M059J (cell line): Measurements from ENCODE around the gene LMBR1. TPM values are rescaled to one million over a fixed set of nuclear protein-coding genes. Genes with fewer than 3 reads are reported as not detected.
A peak's percentile ranks its signal among the peaks of the same experiment; 100 is the strongest.
"Not testable (repeated sequence)": the region's sequence is repeated elsewhere in the genome, so short reads cannot be mapped to it uniquely, and the experiment has no call there.

Experiments
- DNase-seq: peaks from one replicate; pipeline ENCODE4 v3.0.0-alpha.2; 2012; ENCODE audit warnings: low read depth
- total RNA-seq: library from RNA; depleted of rRNA; stranded (reverse); fragments of >200 nt; shearing (Covaris generic); gene quantifications from 2 replicates; pipeline ENCODE4 v1.2.3, GENCODE V29; 2014

The LMBR1 gene
- total RNA-seq, 1 experiment from 2014 or later, result 39.9 TPM

DNA sequence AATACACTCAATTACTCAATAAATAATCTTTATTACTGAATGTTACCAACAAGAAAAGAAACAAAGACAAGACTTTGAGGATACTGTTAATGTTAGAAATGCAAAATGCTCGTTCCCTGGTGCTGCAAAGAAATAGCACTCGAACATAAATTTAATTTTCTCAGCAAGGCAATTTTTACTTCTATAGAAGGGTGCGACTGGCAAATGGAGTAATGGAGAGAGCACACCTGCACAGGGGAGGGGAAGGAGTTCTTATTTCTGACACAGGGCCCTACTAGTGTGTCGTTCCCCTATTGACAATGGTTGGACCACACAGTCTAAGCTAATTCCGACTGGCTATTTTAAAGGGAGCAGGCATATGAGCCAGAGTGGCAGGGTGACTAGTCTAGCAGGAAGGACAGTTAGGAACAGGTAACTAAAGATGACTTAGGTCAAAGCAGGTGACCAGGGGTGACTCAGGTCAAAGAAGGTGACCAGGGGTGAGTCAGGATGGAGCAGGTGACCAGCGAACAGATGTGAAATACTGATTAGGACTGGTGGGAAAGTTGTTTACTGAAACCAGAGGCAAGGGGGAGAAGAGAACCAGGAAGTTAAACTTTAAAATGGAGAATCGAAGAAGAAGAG is 133.3 kb downstream of the LMBR1 start:
- no peak for DNase-seq

DNA sequence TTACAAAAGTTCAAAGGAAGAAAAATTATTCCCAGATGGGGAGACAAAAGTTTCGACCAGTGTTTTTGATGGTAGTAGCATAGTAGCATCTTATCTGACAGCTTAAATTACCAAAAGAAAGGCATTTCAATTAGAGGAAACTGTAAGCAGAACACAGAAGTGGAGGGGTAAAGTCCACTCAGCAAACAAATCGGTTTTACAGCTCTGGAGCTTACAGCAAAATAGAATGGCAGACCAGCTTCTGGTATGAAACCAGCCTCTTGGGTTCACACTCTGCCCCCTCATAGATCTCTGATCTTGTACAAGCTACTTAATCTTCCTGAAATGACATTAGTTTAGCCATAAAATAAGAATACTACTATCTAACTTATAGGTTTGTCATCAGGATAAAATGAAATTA is 133.8 kb downstream of the LMBR1 start:
- DNase-seq, result no peak

DNA sequence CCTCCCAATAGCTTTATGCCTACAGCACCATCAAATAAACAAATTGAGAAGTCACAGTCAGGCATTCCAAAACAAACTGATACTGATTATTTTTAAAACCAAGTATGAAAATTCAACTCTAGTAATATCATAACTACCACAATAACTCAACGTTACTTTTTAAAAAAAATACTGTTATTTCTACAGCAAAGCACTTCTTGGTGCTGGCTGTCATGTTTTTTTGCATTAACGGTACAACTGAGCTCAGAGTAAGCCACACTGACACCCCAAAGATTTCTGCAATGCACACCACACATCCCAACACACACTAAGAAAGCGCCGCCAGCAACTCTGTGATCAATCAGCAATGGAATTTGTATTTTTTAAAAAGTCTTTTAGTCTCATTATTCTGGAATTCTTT is 138.8 kb downstream of the LMBR1 start:
- no peak for DNase-seq

DNA sequence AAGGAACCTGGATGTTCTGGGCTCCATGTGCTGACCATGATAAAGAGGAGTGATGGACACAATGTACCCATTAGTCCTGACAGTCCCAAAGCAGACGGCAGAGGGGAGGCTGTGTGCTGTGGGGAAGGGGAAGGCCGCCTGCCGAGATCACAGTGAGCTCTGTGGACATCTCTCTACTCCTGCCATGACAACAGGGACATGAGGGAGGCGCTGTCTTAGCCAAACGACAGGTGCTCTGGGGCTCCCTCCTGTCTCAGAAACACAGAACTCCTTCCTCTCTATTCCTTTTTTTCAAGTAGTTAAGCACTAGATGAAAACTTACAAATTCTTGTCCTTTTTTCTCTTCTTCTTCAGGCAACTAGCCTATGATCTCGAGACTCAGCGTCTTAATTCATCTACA is 139.4 kb downstream of the LMBR1 start:
- DNase-seq, result no peak

DNA sequence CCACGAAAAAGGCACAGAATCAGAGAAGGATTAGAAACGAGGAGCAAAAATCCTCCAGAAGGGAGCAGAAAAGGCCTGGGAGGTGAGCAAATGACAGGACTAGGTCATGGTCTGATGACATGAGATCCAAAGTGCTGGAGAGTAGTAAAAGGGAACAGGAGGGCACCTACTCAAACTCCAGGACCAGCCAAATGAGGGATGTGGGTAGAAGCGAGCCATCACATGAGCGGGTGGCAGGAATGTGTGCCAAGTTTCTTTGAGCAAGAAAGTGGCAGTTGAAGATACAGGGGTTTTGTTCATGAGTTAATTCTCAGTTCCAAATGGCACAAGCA is 139.8 kb downstream of the LMBR1 start:
- DNase-seq, result no peak

- peak; percentile 61 for DNase-seq
These were observed 140.4 kb downstream of the LMBR1 start for GRCh38 chr7:156752367-156753228.

DNA sequence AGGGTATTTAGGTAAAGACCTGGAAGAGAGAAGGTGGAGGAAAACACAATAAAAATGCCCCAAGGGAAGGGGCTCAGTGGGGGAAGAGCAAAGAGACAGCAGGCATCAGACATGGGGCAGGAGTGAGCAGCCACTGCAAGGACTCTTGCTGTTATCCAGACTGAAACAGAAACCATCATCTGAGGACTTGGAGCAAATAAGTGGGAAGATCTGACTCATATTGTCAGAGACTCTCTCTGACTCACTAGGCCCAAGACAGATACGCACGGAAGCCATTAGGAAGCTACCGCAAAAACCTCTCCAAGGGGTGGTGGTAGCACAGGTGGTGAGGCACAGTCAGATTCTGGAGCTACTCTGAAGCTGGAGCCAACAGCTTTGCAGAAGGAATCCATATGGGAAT is 141.7 kb downstream of the LMBR1 start:
- DNase-seq, result peak; percentile 97

DNA sequence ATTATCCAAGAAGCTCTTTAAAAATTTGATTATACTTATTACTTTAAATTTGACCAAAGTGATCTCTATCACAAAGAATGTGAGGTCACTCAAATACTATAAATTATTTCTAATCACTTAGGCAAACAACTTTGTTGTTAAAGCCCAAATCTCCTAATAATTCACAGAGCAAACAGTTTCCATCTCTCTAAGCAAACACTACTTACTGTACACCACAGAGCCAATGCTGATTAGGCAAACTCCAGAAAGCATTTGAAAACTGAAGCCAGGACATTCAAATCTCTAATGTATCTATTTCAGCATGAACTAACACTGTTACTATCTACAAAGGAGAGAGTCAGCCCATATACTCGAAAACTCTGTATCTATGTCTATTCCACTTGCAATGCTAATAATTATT is 145.3 kb downstream of the LMBR1 start:
- DNase-seq, result no peak

DNA sequence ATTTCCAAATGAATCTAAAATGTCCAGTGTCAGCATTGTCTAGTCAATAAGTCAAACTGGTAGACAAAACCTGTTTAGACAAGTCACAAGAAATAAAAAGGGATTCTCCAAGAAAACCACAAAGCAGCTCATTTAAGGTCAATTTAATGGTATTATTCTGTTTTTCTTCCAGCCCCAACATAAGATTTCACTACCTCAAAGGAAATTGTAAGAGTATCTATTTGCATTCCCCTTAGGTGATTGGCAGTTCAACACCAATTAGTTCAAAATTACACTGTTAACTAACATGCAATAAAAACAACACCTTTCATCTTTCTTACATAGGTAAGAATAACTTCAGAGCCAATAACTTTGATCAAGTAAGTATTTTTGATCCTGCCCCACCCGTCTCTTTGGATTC is 146.1 kb downstream of the LMBR1 start:
- DNase-seq, result no peak

GRCh38 chr7:156739596-156739995 is 153.4 kb downstream of the LMBR1 start:
- DNase-seq, result no peak

GRCh38 chr7:156735851-156736250 is 157.1 kb downstream of the LMBR1 start:
- DNase-seq, result no peak

DNA sequence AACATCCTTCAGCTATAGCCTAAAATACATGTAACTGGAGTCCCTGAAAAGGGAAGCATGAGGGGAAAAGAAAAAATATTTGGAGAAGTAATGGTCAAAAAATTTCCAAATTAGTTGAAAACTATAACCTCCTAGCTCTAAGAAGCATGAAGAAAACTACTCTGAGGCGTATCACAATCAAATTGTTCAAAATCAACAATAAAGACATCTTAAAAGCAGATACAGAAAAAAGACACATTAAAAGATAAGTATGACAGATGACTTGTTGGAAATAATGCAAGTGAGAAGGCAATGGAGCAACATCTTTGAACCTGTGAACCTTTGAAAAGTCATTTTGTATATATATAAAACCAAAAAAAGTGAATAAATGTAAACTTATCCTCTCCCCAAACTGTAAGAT is 159.3 kb downstream of the LMBR1 start:
- no peak for DNase-seq

GRCh38 chr7:156732091-156732625 is 160.8 kb downstream of the LMBR1 start:
- no peak for DNase-seq

DNA sequence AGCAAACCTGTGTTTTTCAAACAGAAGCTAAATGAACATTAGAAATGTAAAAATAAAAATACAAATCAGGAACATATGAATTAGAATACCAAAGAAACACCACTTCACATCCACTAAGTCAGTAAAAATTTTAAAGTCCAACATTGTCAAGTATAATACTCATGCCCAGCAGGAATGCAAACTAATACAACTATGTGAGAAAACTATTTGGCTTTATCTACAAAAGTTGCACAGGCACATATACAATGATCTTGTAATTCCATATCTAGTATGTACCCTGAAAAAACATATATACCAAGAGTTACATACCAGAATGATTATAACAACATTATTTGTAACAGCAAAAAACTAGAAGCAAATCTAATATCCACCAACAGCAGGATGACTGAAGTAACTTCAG is 161.3 kb downstream of the LMBR1 start:
- DNase-seq, result no peak

GRCh38 chr7:156725936-156726335 is 167.0 kb downstream of the LMBR1 start:
- DNase-seq, result no peak

GRCh38 chr7:156725073-156725472 is 167.9 kb downstream of the LMBR1 start:
- DNase-seq, result no peak

DNA sequence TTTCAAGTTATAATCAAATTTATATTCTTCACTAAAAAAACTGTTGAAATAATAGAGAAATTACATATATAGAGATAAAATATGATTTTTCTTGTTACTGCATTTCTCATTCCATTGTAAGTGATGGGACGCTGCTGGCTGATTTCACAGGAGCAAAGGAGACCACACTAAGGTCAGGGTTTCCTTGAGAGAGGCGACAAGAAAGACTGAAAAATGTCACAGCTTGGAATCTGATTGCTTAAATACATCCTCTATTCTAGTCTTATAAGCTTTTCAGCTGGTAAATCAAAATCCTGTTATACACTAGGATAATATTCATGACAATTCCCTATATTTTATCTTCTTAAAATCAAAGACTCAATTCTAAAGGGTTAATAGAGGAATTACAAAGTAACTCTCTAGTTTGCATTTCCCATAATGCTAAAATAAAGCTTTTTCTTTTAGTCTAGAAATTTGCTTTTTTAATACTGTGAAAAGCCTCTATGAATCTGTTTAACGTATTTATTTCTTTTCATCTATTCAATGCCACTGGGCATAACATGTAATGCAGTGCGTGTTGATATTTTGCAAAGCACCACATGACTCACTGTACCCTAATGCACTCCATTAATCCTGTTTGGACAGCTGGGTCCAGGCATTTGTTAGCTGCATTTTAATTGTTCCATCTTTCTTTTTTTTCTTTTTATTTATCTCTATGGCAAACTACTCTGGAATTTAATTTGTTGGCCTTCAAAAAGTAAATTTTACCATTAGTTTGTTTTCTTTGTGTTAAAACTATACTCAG is 170.7 kb downstream of the LMBR1 start:
- no peak for DNase-seq

DNA sequence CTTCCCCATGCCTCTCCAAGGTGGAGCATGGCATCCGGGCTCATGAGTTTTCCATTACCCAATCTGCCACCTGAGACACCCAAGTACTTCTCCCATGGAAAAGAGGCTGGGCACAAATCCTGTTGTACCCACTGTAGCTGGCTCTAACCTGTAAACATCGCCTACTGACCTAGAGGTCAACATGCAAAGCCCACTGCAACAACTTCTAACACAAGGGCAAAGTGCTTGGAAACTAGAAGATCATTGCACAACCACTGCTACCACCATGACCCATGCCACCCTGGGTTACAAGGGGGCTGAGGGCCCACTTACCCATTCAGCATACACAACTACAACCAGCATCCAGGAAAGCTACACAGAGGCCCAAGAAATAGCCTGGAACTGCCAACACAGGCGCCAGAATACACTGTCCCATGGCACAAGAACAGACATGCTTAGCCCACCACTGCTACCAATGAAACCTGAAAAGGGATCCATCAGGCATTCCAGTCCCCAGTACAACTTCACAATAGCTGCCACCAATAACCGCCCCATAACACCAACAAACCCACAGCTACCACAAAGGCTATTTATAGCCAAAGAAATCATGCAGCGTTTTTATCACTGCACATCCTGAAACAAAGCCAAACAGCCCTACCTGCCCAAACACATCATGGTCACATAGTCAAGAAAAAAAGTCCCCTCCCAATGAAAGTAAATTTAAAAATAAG is 189.1 kb downstream of the LMBR1 start:
- DNase-seq, result no peak

- no peak for DNase-seq
These were observed 189.8 kb downstream of the LMBR1 start for GRCh38 chr7:156703209-156703608.

- no peak for DNase-seq
These were observed 190.6 kb downstream of the LMBR1 start for GRCh38 chr7:156702399-156702798.

DNA sequence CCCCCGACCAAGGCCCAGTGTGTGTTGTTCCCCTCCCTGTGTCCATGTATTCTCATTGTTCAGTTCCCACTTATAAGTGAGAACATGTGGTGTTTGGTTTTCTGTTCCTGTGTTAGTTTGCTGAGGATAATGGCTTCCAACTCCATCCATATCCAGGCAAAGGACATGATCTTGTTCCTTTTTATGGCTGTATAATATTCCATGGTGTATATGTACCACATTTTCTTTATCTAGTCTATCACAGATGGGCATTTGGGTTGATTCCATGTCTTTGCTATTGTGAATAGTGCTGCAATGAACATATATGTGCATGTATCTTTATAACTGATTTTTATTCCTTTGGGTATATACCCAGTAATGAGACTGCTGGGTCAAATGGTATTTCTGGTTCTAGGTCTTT is 191.2 kb downstream of the LMBR1 start:
- DNase-seq, result not testable (repeated sequence)

DNA sequence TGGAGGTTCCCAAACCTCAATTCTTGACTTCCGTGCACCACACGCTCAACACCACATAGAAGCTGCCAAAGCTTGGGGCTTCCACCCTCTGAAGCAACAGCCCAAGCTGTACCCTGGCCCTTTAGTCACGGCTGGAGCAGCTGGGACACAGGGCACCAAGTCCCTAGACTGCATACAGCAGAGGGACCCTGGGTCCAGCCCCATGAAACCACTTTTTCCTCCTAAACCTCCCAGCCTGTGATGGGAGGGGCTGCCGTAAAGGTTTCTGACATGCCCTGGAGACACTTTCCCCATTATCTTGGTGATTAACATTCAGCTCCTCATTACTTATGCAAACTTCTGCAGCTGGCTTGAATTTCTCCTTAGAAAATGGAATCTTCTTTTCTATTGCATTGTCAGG is 194.5 kb downstream of the LMBR1 start:
- not testable (repeated sequence) for DNase-seq
